GM12874 (cell line): ENCODE data around the gene NUP188.

Experiments
- TF ChIP-seq, protein P1 (sequence below): IDR thresholded peaks from 2 replicates; pipeline ENCODE4 v1.5.1; 2011; ENCODE audit warnings: low read depth, mild to moderate bottlenecking, control low read depth, low read length, moderate library complexity; ENCODE audit not compliant: insufficient read depth

NUP188 gene

DNA sequence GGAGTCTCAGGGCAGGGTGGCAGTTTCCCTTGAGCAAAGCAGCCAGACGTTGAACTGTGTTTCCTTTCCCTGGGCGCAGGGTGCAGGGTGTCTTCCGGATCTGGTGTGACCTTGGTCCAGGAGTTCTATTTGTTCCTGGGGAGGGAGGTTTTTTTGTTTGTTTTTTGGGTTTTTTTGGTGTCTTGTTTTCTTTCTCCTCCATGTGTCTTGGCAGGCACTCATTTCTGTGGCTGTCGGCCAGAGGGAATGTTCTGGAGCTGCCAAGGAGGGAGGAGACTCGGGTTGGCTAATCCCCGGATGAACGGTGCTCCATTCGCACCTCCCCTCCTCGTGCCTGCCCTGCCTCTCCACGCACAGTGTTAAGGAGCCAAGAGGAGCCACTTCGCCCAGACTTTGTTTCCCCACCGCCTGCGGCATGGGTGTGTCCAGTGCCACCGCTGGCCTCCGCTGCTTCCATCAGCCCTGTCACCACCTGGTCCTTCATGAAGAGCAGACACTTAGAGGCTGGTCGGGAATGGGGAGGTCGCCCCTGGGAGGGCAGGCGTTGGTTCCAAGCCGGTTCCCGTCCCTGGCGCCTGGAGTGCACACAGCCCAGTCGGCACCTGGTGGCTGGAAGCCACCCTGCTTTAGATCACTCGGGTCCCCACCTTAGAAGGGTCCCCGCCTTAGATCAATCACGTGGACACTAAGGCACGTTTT, 30.2 kb upstream of the NUP188 start:
- TF ChIP-seq, protein P1, sequence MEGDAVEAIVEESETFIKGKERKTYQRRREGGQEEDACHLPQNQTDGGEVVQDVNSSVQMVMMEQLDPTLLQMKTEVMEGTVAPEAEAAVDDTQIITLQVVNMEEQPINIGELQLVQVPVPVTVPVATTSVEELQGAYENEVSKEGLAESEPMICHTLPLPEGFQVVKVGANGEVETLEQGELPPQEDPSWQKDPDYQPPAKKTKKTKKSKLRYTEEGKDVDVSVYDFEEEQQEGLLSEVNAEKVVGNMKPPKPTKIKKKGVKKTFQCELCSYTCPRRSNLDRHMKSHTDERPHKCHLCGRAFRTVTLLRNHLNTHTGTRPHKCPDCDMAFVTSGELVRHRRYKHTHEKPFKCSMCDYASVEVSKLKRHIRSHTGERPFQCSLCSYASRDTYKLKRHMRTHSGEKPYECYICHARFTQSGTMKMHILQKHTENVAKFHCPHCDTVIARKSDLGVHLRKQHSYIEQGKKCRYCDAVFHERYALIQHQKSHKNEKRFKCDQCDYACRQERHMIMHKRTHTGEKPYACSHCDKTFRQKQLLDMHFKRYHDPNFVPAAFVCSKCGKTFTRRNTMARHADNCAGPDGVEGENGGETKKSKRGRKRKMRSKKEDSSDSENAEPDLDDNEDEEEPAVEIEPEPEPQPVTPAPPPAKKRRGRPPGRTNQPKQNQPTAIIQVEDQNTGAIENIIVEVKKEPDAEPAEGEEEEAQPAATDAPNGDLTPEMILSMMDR, result no peak

DNA sequence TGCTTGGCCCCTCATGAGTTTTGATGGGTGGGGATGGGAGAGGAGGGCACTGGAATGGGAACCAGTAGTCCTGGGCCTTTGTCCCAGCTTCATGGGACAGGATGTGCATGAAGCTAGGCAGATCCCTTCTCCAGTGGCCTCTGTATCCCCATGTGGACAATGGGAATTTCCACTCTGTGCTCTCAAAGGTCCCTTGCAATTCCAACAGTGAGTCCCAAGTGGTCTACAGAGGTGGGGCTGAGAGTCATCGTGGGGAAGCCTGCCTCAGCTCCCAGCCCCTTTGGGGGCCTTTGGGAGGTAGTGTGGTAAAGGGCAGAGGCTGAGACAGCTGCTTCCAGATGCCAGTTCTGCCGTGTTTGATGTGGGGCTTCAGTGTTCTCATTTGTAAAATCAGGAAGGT, 28.6 kb upstream of the NUP188 start:
- TF ChIP-seq, protein P1, result no peak

DNA sequence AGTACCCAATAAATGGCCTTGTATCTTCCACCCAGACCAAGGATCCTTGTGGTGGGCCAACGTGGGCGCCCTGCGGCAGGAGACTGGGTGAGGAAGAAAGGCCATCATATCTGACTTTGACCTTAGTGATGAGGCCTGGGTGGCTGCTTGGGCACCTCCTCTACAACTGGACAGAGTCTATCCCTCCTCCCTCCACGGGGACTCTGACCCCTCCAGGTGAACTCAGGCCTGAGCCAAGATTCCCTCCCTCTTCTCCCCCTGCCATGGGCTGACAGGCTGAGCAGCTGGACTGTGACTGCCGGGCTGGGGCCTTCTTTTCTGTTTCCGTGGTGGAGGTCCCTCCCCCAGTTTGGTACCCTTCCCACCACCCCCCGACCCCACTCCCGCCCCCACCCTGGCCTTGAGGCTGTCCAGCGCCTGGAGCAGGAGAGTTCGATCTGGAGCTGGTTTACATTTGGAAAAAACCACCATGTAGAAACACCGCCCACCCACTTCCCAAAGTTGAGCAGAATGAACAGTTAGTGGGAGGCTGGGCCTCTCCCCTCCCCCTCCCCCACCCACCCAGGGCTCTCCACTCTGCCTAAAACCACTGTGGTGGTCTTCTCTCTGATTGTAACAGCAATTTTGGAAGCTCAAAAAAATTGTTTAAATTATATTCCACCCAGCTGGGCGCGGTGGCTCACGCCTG, 28.0 kb upstream of the NUP188 start:
- TF ChIP-seq, protein P1, result no peak

DNA sequence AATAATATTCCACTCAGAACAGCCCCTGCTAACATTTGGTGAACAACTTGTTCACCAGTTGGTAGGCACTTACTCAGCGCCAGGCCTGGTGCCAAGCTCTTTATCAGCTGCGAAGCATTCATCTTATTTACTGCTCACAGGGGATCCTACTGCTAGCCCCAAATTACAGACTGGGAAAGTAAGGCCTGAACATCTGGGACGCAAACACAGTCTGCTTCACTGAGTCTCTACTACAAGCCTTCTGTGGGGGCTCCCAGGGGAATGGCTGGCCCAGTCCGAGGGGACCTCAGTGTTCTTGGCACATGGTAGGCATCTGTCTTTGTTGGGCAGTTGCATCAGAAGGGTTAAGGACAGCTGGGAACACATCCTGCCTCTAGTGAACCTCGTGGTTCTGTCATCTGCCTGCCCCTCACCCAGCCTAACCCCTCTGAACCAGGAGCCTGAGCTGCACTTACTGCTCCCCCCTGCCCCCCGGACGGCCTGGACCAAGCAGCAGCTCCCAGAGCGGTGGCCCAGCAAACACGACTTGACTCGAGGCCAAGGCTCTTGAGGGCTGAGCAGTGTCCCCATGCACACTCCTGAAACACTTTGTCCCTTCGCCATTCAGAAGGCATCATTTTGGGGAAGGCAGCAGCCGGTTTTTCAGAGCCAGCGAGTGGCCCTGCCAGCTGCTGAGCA, 27.0 kb upstream of the NUP188 start, which contains the start of gene PHYHD1:
TSS of gene PHYHD1 (plus strand) at position 602 of the 678 bp plus-strand sequence. CDS start 1,342 bp downstream, outside the sequence.
- TF ChIP-seq, protein P1, result no peak

DNA sequence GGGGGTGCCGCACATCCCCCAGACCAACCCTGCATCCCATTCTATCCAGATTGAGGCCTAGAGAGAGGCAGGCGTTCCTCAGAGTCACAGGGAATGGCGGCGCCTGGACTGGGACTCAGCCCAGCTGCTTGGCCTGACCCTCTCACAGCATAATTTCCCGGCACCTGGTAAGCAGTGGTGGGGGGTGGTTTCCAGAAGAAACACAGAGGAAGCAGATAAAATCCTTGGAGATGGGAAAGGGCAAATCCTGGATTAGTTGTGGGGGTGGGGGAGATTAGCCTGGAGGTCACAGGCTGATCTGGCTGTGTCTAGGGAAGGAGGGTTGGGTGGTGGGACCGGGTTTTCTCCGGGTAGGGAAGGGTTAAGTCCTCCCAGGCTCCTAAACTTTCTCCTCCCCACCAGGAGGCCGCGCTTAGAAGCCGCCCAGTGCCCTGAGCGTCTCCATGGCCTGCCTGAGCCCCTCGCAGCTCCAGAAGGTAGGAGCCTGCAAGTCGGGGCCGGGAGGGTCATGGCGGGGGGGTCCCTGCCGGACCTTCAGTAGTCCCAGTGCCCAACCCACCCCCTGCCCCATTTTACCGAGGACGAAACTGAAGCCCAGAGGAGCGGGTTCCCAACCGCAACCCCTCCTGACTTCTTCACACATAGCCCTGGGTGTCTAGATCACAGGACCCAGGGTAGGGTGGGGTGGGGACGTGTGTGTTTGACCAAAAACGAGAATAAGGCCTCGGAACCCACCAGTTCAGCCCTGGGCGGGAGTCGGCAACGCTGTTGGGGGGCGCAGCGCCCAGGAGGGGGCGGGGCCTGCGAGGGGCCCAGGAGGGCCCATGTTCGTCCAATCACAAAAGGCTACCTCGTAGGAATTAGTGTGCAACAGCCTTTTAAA, 25.4 kb upstream of the NUP188 start:
- TF ChIP-seq, protein P1, result no peak

DNA sequence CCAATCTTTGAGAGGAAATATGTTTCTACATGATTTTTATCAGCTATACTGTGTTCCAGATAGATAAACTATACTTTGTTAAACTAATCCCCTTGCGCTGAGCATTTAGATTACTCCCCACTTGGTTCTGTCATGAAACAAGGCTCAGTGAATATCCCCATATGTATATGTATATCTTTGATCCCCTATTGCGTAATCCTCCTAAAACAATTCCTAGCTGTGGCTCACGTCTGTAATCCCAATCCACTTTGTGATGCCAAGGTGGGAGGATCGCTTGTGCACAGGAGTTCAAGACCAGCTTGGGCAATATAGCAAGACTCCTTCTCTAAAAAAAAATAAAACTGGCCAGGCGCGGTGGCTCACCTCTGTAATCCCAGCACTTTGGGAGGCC, 24.0 kb upstream of the NUP188 start:
- TF ChIP-seq, protein P1, result no peak
